ENCODE results near the gene PRDX5. TPM values are rescaled to one million over a fixed set of nuclear protein-coding genes. Genes with fewer than 3 reads are reported as not detected.
A peak's percentile ranks its signal among the peaks of the same experiment; 100 is the strongest.

Gene PRDX5
- total and polyA plus RNA-seq, 9 of the 15 experiments (the other 6 are each of a cell fraction or from before 2014, with no cell fraction given): 40.8 to 327 (median 204) TPM

GRCh38 chr11:64360448-64360921 is 42.6 kb downstream of the PRDX5 start:
- WGBS (ENCODE audit: insufficient coverage, low coverage, missing lambda C conversion rate): 86% methylated on average over 13 of the region's 13 CpGs
- intact Hi-C loops (cut with micrococcal nuclease): no loop called here
- ATAC-seq: no peak

GRCh38 chr11:64361659-64362058 is 43.7 kb downstream of the PRDX5 start:
- Histone ChIP-seq H3K4me1 (replicated peaks in 1 of 2; ENCODE audit: control insufficient read depth in 2 of 2, insufficient read depth in 2 of 2, low read length in 2 of 2) (peaks cover 23 to 40% of the 10 kb centered on the region in 2 experiments), H3K9me3 (replicated peaks; ENCODE audit: control insufficient read depth, insufficient read depth, low read depth, low read length) (no peaks in the 10 kb centered on the region), H2AFZ (ENCODE audit: low read depth, low read length) (no peak overlapping the region), H3K27ac (ENCODE audit: extremely low read depth, low read depth, low read length) (no peak overlapping the region), H3K4me2 (ENCODE audit: insufficient read depth, low read length) (no peak overlapping the region), H3K36me3 (ENCODE audit: control insufficient read depth, insufficient read depth, low read length) (peaks cover 59% of the 10 kb centered on the region; the same call in 2 of the 3 replicates), H3K4me3 (no peak overlapping the region), H3K27me3 (ENCODE audit: control insufficient read depth in 2 of 2, insufficient read depth in 2 of 2, low read length in 2 of 2) (no peaks in the 10 kb centered on the region), H3K9me1 (ENCODE audit: control insufficient read depth, insufficient read depth, low read length) (peaks cover 2% of the 10 kb centered on the region), H3K79me2 (ENCODE audit: control insufficient read depth, insufficient read depth, low read length) (peaks cover 21% of the 10 kb centered on the region), H3K9ac (ENCODE audit: insufficient read depth in 1 of 2, low read depth in 2 of 2, low read length in 2 of 2) (no peak overlapping the region), H4K20me1 (replicated peaks; ENCODE audit: control insufficient read depth, insufficient read depth, low read length) (no peaks in the 10 kb centered on the region)
- in situ Hi-C loops (cut with MboI): no loop called here
- TF ChIP-seq CBFB (CRISPR knock-in tag; IDR thresholded peaks at IDR 0.05) (no peak), SRSF7 (optimal IDR thresholded peaks at IDR 0.05; ENCODE audit: low read depth, low read length) (no peak), ZNF12 (CRISPR knock-in tag; IDR thresholded peaks at IDR 0.05) (no peak), RBFOX2 (IDR thresholded peaks at IDR 0.05; ENCODE audit: low read depth, low read length) (peak; percentile 48; the same call in 1 of the 2 replicates), SMARCA5 (IDR thresholded peaks at IDR 0.05) (no peak), NFYB (IDR thresholded peaks at IDR 0.05; ENCODE audit: extremely low read depth, insufficient read length) (no peak), ZNF197 (CRISPR knock-in tag; IDR thresholded peaks at IDR 0.05; ENCODE audit: low read depth) (no peak), LCOR (CRISPR knock-in tag; IDR thresholded peaks at IDR 0.05) (no peak), RBM22 (IDR thresholded peaks at IDR 0.05; ENCODE audit: low read depth, low read length, poor library complexity, severe bottlenecking) (peak; percentile 33), POLR2G (IDR thresholded peaks at IDR 0.05; ENCODE audit: low read depth, low read length) (peak; percentile 43; the same call in 1 of the 2 replicates)
- TF ChIP-seq, protein P1, sequence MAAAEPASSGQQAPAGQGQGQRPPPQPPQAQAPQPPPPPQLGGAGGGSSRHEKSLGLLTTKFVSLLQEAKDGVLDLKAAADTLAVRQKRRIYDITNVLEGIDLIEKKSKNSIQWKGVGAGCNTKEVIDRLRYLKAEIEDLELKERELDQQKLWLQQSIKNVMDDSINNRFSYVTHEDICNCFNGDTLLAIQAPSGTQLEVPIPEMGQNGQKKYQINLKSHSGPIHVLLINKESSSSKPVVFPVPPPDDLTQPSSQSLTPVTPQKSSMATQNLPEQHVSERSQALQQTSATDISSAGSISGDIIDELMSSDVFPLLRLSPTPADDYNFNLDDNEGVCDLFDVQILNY (CRISPR knock-in tag; IDR thresholded peaks at IDR 0.05): no peak
- 99% methylated on average over 9 of the region's 18 CpGs for WGBS (ENCODE audit: insufficient coverage, low coverage, missing lambda C conversion rate)
- BruUV-seq (replicated peaks): no TSS peak
- no peak for DNase-seq (ENCODE audit: extremely low read depth in 1 of 4, low spot score in 3 of 4)
- no peak for ATAC-seq
- ChIA-PET CTCF (ENCODE audit: low intra/inter-chr PET ratio) (no interaction called here), POLR2A (no interaction called here)
- FAIRE-seq: no peak
- intact Hi-C loops (cut with micrococcal nuclease): no loop called here

More at GRCh38 chr11:64360448-64360921, 42.6 kb downstream of the PRDX5 start:
- Histone ChIP-seq H3K79me2 (ENCODE audit: control insufficient read depth, insufficient read depth, low read length) (peaks cover 23% of the 10 kb centered on the region), H3K4me3 (no peak overlapping the region), H3K36me3 (ENCODE audit: control insufficient read depth, insufficient read depth, low read length) (peaks cover 51% of the 10 kb centered on the region; the same call in 2 of the 3 replicates), H3K9me3 (replicated peaks; ENCODE audit: control insufficient read depth, insufficient read depth, low read depth, low read length) (no peaks in the 10 kb centered on the region), H4K20me1 (replicated peaks; ENCODE audit: control insufficient read depth, insufficient read depth, low read length) (no peaks in the 10 kb centered on the region), H2AFZ (ENCODE audit: low read depth, low read length) (no peak overlapping the region), H3K4me1 (replicated peaks in 1 of 2; ENCODE audit: control insufficient read depth in 2 of 2, insufficient read depth in 2 of 2, low read length in 2 of 2) (peaks cover 32 to 48% of the 10 kb centered on the region in 2 experiments), H3K27me3 (ENCODE audit: control insufficient read depth in 2 of 2, insufficient read depth in 2 of 2, low read length in 2 of 2) (no peaks in the 10 kb centered on the region), H3K4me2 (ENCODE audit: insufficient read depth, low read length) (no peak overlapping the region), H3K9me1 (ENCODE audit: control insufficient read depth, insufficient read depth, low read length) (peaks cover 3% of the 10 kb centered on the region), H3K9ac (ENCODE audit: insufficient read depth in 1 of 2, low read depth in 2 of 2, low read length in 2 of 2) (peak overlapping the region in 1 of 2 experiments; percentile 41; a peak in 2 of 4 replicates), H3K27ac (ENCODE audit: extremely low read depth, low read depth, low read length) (no peak overlapping the region)
- BruUV-seq (replicated peaks): no TSS peak
- no peak for DNase-seq (ENCODE audit: extremely low read depth in 1 of 4, low spot score in 3 of 4)
- in situ Hi-C loops (cut with MboI): no loop called here
- no peak for FAIRE-seq
- CTCF ChIA-PET (ENCODE audit: low intra/inter-chr PET ratio): interaction anchor here (0.7 kb wide), 1 partner anchor 290 kb away, joined by 4 read pairs; no protein-coding TSS in a partner anchor
- TF ChIP-seq JUN (IDR thresholded peaks at IDR 0.05; ENCODE audit: borderline replicate concordance, low read depth, low read length): no peak
- no peak for TF ChIP-seq JUN (CRISPR knock-in tag; IDR thresholded peaks at IDR 0.05; ENCODE audit: borderline replicate concordance)
- TF ChIP-seq EGR1 (conservative IDR thresholded peaks at IDR 0.05): no peak
- 0 out of 2 replicates have a peak, but pooled peaks have one; percentile 21 for TF ChIP-seq RBFOX2 (IDR thresholded peaks at IDR 0.05; ENCODE audit: low read depth, low read length)
- POLR2A ChIA-PET: interaction anchor here (0.6 to 0.8 kb wide), 2 partner anchors 9 to 154 kb away, joined by 3 to 4 read pairs; no protein-coding TSS in a partner anchor
